Neural cell (in vitro differentiated cells): ENCODE data around the gene CPB2.

Experiments
- CTCF ChIP-seq: fragments of 450-650 bp; IDR thresholded peaks from 2 replicates; pipeline ENCODE4 v1.5.1; 2014; ENCODE audit warnings: antibody characterized with exemption, mild to moderate bottlenecking, moderate library complexity; ENCODE audit not compliant: poor library complexity, severe bottlenecking
- EP300 ChIP-seq: fragments of 450-650 bp; conservative IDR thresholded peaks from 2 replicates; pipeline ENCODE4 v1.6.1; 2014; ENCODE audit warnings: antibody characterized with exemption, mild to moderate bottlenecking, moderate library complexity; ENCODE audit not compliant: poor library complexity, severe bottlenecking
- MXI1 ChIP-seq: fragments of 450-650 bp; conservative IDR thresholded peaks from 2 replicates; pipeline ENCODE4 v1.6.1; 2014; ENCODE audit warnings: antibody characterized with exemption, mild to moderate bottlenecking; ENCODE audit not compliant: poor library complexity, severe bottlenecking
- SMC3 ChIP-seq: fragments of 450-650 bp; conservative IDR thresholded peaks from 2 replicates; pipeline ENCODE4 v1.6.1; 2014; ENCODE audit warnings: antibody characterized with exemption, mild to moderate bottlenecking, moderate library complexity; ENCODE audit not compliant: poor library complexity

- TF ChIP-seq CTCF (no peak), EP300 (no peak), SMC3 (no peak), MXI1 (no peak)
These were observed 44.7 kb upstream of the CPB2 start for GRCh38 chr13:46149272-46150133.
